NB4 (cell line): ENCODE data around the gene DPP8.
"Not testable (repeated sequence)": the region's sequence is repeated elsewhere in the genome, so short reads cannot be mapped to it uniquely, and the experiment has no call there.

ENCODE experiments used
- DNase-seq: peaks from one replicate; pipeline ENCODE4 v3.0.0; 2010; ENCODE audit warnings: low read depth
- H3K4me3 ChIP-seq: one replicate; pipeline ENCODE4 v1.5.1; 2011; ENCODE audit warnings: mild to moderate bottlenecking, low read depth, low read length, moderate library complexity
- MYC ChIP-seq: IDR thresholded peaks from 2 replicates; pipeline ENCODE4 v1.6.1; 2011; ENCODE audit warnings: low read depth, low read length
- POLR2A ChIP-seq: IDR thresholded peaks from 2 replicates; pipeline ENCODE4 v1.6.1; 2011; ENCODE audit warnings: mild to moderate bottlenecking; ENCODE audit not compliant: insufficient read length; ENCODE audit errors: extremely low read depth
- TF ChIP-seq, protein P1 (sequence below): IDR thresholded peaks from one replicate; pipeline ENCODE4 v1.5.1; 2012; ENCODE audit warnings: low read depth, low read length
- TF ChIP-seq, protein P2 (sequence below): IDR thresholded peaks from 2 replicates; pipeline ENCODE4 v1.6.1; 2011; ENCODE audit warnings: low read depth, low read length

The DPP8 gene

DNA sequence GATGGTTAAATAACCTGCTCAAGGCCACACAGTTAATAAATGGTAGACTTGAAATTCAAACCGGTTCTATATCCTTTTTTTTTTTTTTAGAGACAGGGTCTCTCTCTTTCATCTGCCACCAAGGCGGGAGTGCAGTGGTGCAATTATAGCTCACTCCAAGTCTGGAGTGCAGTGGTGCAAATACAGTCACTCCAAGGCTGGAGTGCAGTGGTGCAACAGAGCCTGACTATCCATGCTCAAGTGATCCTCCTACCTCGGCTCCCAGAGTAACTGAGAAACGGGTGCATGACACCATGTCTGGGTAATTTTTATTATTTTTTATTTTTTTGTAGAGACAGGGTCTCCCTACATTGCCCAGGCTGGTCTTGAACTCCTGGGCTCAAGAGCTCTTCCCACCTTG, 23.4 kb downstream of the DPP8 start:
- TF ChIP-seq, protein P1, sequence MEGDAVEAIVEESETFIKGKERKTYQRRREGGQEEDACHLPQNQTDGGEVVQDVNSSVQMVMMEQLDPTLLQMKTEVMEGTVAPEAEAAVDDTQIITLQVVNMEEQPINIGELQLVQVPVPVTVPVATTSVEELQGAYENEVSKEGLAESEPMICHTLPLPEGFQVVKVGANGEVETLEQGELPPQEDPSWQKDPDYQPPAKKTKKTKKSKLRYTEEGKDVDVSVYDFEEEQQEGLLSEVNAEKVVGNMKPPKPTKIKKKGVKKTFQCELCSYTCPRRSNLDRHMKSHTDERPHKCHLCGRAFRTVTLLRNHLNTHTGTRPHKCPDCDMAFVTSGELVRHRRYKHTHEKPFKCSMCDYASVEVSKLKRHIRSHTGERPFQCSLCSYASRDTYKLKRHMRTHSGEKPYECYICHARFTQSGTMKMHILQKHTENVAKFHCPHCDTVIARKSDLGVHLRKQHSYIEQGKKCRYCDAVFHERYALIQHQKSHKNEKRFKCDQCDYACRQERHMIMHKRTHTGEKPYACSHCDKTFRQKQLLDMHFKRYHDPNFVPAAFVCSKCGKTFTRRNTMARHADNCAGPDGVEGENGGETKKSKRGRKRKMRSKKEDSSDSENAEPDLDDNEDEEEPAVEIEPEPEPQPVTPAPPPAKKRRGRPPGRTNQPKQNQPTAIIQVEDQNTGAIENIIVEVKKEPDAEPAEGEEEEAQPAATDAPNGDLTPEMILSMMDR, result no peak
- H3K4me3 ChIP-seq, result no peak overlapping the region
- DNase-seq, result no peak

DNA sequence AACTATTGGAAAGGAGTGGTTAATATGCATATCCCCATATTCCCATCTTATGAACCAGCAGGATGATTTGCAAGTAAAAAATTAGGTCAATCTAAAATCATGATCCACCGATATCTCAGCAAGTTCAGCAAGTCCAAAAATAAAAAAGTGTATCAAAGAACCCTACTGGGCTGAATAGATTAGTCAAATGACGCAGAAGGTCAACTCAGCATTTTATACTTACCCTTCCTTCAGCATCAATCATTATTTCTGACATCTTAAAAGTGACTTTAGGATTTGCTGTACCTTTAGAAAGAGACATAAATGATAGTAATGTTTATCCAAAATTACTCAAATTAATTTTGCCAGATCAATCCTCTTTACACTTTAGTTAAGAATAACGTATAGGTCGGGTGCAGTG, 32.6 kb downstream of the DPP8 start:
- no peak for DNase-seq
- TF ChIP-seq, protein P2, sequence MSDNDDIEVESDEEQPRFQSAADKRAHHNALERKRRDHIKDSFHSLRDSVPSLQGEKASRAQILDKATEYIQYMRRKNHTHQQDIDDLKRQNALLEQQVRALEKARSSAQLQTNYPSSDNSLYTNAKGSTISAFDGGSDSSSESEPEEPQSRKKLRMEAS, result no peak
- TF ChIP-seq POLR2A, result no peak
- TF ChIP-seq MYC, result no peak
- TF ChIP-seq, protein P1, result no peak
- no peak overlapping the region for H3K4me3 ChIP-seq

DNA sequence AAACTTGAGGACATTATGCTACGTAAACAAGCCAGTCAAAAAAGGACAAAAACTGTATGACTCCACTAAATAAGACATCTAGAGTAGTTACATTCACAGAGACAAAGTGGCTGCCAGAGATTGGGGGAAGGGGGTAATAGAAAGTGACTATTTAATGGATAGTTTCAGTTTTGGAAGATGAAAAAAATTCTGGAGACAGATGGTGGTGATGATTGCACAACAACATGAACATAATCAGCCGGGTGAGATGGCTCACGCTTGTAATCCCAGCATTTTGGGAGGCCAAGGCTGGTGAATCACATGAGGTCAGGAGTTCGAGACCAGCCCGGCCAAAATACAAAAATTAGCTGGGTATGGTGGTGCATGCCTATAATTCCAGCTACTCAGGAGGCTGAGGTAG, 40.6 kb downstream of the DPP8 start:
- DNase-seq, result peak; percentile 14
- TF ChIP-seq, protein P2, result no peak
- no peak for TF ChIP-seq MYC
- TF ChIP-seq, protein P1, result no peak
- no peak for TF ChIP-seq POLR2A

DNA sequence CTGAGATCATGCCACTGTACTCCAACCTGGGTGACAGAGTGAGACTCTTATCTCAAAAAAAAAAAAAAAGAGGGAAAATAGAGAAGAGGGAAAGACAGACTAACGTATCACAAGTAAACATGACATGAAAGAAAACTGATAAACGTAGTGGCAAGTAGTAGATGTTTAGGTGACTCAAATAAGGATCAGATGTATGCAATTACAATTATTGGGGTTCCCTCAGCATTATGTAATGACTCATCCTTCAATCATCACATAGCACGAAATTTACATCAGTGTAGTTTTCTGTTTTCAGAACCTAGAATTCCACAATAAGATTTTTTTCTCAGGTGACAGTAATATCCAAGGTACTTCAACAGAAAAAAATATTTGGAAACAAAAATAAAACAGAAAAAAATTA, 46.6 kb downstream of the DPP8 start:
- TF ChIP-seq POLR2A, result no peak
- TF ChIP-seq, protein P1, result no peak
- TF ChIP-seq, protein P2, result no peak
- TF ChIP-seq MYC, result no peak
- DNase-seq, result no peak
- no peak overlapping the region for H3K4me3 ChIP-seq

More for the DNA sequence above, 40.6 kb downstream of the DPP8 start:
- H3K4me3 ChIP-seq, result no peak overlapping the region

DNA sequence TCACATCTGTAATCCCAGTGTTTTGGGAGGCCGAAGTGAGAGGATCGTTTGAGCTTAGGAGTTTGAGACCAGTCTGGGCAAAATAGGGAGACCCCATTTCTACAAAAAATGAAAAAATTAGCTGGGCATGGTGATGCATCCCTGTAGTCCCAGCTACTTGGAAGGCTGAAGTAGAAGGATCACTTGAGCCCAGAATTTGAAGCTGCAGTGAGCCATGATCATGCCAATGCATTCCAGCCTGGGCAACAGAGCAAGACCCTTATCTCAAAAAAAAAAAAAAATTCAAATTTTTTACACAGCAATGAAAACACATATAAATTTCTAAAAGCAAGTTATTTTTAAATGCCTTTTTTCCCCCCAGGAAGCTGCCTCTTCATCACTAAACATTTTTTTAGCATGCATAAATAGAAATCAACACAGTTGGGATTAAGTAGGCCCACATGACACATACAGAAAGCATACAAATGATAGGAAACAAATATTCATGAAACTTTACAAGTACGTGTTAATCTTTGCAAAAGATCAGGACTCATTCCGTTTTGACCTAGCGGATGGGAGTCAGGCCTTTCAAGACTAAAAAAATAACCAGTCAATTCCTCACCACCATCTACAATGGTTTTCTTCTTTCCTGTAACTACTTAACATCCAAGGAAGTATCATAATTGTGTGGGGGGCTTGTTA, 49.1 kb downstream of the DPP8 start:
- DNase-seq, result no peak
- H3K4me3 ChIP-seq, result no peak overlapping the region
- TF ChIP-seq, protein P2, result no peak
- TF ChIP-seq, protein P1, result no peak

DNA sequence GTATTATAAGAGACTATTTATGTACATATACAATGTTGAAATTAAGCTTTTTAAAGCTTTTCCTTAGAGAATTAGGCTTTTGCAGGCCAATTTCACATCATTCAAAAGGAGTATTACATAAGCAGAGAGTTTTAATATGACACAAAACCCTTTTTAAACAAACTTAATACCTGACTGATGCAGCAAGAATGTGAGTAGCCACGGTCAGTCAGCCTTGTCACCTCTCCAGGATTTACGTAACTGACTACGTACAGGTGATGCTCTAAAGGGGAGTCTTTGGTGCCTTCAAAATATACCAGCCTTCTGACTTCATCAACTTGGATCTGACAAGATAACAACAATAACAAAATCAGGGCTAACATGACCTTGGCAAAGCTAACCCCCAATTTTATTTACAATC, 50.6 kb downstream of the DPP8 start:
- no peak overlapping the region for H3K4me3 ChIP-seq
- TF ChIP-seq POLR2A (no peak), MYC (no peak)
- TF ChIP-seq, protein P2, result no peak
- TF ChIP-seq, protein P1, result no peak
- no peak for DNase-seq

DNA sequence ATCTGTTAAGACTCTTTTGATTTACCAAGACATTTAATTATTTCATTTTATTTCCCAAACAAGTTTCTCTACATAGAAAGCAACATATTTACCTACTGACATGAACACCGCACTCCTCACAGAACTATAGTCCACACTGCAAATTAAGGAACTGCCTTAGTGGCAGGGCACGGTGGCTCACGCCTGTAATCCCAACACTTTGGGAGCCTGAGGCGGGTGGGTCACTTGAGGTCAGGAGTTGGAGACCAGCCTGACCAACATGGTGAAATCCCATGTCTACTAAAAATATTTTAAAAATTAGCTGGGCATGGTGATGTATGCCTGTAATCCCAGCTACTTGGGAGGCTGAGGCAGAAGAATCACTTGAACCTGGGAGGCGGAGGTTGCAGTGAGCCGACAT, 54.4 kb downstream of the DPP8 start:
- not testable (repeated sequence) for DNase-seq, H3K4me3 ChIP-seq
